ENCODE data around the gene SIPA1L3. TPM values are rescaled to one million over a fixed set of nuclear protein-coding genes. Genes with fewer than 3 reads are reported as not detected.

Gene SIPA1L3
- total RNA-seq, 4 donors from 2014 or later = 11.1 to 25.3 (median 14.5) TPM

DNA sequence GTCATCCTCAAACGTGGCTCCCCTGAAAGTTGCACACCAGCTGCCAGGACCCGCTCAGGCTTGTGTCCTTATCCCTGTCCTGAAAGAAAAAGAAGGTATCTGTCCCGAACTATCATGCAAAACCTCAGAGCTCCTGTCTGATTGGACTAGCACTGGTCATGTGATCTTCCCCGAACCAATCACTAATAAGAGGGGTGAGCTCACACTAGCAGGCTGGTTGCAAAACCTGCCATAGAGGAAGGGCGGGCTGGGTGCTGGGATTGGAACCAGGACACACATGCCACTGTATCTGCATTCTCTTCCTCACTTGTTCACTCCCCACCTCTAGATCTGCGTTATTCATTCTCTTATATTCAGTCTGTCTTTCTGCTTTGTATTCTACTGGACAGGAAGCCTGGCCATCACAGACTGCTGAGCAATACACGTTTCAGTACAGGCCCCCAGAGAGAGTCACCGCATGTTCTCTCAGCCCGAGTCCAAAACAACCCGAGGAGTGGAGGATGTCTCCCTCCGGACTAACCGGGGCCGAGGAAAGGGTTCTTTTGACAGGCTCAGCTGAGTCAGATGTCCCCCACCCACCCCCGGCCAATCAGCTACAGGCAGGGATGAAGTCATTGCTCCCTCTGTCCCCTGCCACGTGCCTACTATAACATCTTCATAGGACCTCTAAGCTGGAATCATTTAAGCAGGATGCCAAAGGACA lies 97.7 kb downstream of the SIPA1L3 start:
- Histone ChIP-seq H3K4me1 (peaks cover 20 to 29% (median 21%) of the 10 kb centered on the region in 3 donors), H3K27ac (peak overlapping the region; percentile 77 to 92 (median 88)), H3K4me3 (peak overlapping the region; percentile 20 to 62 (median 44)), H3K9me3 (no peaks in the 10 kb centered on the region), H3K27me3 (no peaks in the 10 kb centered on the region), H3K36me3 (no peaks in the 10 kb centered on the region)
- TF ChIP-seq, protein P1, sequence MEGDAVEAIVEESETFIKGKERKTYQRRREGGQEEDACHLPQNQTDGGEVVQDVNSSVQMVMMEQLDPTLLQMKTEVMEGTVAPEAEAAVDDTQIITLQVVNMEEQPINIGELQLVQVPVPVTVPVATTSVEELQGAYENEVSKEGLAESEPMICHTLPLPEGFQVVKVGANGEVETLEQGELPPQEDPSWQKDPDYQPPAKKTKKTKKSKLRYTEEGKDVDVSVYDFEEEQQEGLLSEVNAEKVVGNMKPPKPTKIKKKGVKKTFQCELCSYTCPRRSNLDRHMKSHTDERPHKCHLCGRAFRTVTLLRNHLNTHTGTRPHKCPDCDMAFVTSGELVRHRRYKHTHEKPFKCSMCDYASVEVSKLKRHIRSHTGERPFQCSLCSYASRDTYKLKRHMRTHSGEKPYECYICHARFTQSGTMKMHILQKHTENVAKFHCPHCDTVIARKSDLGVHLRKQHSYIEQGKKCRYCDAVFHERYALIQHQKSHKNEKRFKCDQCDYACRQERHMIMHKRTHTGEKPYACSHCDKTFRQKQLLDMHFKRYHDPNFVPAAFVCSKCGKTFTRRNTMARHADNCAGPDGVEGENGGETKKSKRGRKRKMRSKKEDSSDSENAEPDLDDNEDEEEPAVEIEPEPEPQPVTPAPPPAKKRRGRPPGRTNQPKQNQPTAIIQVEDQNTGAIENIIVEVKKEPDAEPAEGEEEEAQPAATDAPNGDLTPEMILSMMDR (IDR thresholded peaks at IDR 0.05) = no peak
- peak in 3 of 4 donors; percentile 57 to 71 (median 65) for TF ChIP-seq POLR2A (IDR thresholded peaks at IDR 0.05)
- peak; percentile 34 for DNase-seq
- 16 to 22% methylated on average over 13 to 14 of the region's 15 CpGs for WGBS, 2 donors
- intact Hi-C loops (cut with DNase I) = no loop called here

DNA sequence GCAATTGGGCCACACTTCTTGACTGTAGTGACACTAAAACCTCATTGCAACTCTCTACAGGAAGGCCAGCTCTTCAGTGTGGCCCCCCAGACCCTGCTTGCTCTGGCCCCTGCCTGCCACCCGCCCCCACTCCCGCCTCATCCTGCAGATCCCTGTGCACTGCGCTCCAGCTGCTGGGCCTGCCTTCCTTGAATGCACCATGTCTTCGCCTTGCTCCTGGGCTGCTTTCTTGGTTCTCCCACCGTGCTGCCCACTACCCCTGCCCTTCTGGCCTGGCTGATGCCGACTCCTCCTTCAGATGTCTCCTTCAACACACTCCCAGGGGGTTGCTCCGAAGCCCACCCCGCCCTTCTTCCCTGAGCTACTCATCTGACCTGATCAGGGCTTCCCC lies 98.2 kb downstream of the SIPA1L3 start:
- peak overlapping the region in 1 of 4 donors; percentile 43 for H3K4me3 ChIP-seq
- H3K36me3 ChIP-seq = no peaks in the 10 kb centered on the region
- TF ChIP-seq POLR2A (IDR thresholded peaks at IDR 0.05) = no peak
- TF ChIP-seq, protein P1 (IDR thresholded peaks at IDR 0.05) = no peak
- peak overlapping the region; percentile 77 to 92 (median 88) for H3K27ac ChIP-seq
- peaks cover 20 to 29% (median 21%) of the 10 kb centered on the region in 3 donors for H3K4me1 ChIP-seq
- no peaks in the 10 kb centered on the region for H3K9me3 ChIP-seq
- no peaks in the 10 kb centered on the region for H3K27me3 ChIP-seq
- DNase-seq = no peak
- 68 to 78% methylated on average over 8 of the region's 8 CpGs for WGBS, 2 donors
- intact Hi-C loops (cut with DNase I) = no loop called here

DNA sequence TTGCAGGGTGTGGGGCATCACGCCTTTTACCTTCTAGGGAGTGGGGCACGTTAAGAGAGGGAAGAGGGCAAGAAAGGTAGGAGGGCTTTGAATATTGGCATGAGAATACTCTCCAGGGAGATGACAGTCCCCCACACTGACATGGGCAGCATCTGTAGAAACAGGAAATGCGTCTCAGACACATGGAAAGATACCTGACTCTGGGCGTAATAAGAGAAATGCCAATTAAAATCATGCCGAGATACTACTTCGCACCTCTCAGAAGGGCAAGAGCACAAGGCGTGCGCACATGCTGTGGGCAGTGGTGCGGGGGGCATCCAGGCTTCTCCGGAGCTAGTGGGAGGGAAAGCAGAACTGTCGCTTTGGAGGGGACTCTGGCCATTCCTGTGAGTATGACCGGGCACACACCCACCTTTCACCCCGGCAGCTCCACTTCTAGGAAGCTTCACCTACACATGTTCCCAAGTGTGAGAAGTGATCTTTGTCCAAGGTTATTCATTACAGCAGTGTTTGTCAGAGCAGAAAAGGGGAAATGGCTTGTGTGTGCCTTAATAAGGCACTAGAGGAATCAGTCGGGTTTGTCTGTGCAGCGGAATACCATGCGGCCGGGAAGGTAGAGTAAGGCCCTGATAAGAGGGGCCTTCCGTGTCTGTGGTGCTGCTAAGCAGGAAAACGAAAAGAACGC lies 99.5 kb downstream of the SIPA1L3 start:
- Histone ChIP-seq H3K4me3 (no peak overlapping the region), H3K36me3 (no peaks in the 10 kb centered on the region), H3K27me3 (no peaks in the 10 kb centered on the region), H3K4me1 (peaks cover 20 to 29% (median 21%) of the 10 kb centered on the region in 3 donors), H3K27ac (no peak overlapping the region), H3K9me3 (no peaks in the 10 kb centered on the region)
- intact Hi-C loops (cut with DNase I) = no loop called here
- no peak for DNase-seq
- TF ChIP-seq, protein P1 (IDR thresholded peaks at IDR 0.05) = no peak
- TF ChIP-seq POLR2A (IDR thresholded peaks at IDR 0.05) = no peak
- WGBS, 2 donors = 85 to 91% methylated on average over 20 of the region's 20 CpGs

DNA sequence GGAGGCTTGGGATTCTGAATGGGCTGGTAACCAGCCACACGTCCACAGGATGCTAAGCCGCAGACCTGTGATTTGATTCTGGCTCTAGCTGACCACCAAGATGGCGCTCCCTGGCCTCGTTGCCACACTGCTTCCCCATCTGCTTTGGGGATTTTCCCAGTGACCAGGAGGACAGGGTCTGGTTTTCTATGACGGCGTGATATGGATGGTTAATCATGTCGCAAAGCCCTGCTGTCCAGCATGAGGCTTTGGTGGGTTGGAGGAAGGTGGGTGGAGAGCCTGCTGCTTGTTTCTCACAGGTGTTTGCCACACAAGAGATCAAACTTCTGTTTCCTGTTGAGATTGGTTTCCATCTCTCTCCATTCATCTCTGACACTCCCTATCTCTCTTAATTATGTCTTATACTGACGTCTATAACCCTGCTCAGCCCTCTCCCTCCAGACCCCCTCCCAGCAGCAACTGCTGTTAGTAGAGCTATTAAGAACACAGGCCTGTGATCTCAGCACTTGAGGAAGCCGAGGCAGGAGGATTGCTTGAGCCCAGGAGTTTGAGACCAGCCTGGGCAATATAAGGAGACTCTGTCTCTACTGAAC lies 102.7 kb downstream of the SIPA1L3 start:
- H3K4me3 ChIP-seq = no peak overlapping the region
- 90 to 92% methylated on average over 8 to 9 of the region's 9 CpGs for WGBS, 2 donors
- intact Hi-C loops (cut with DNase I) = no loop called here

More for the DNA sequence above, 102.7 kb downstream of the SIPA1L3 start:
- Histone ChIP-seq H3K27ac (no peak overlapping the region), H3K27me3 (no peaks in the 10 kb centered on the region), H3K9me3 (no peaks in the 10 kb centered on the region), H3K4me1 (peaks cover 4 to 15% (median 6%) of the 10 kb centered on the region in 3 donors), H3K36me3 (no peaks in the 10 kb centered on the region)
- TF ChIP-seq POLR2A (IDR thresholded peaks at IDR 0.05) = no peak
- TF ChIP-seq, protein P1 (IDR thresholded peaks at IDR 0.05) = no peak
- DNase-seq = no peak
